GM12878 (cell line): ENCODE measurements around the gene AP2B1. TPM values are rescaled to one million over a fixed set of nuclear protein-coding genes. Genes with fewer than 3 reads are reported as not detected.

ENCODE experiments used
- ATAC-seq: fragments of 200-7000 bp; cut with Tn5 transposase; 3 replicates; pipeline ENCODE4 v1.9.1; 2020; ENCODE audit warnings: mild to moderate bottlenecking, moderate library complexity
- BruUV-seq: library from RNA; stranded (reverse); fragments of 400-500 nt; replicated peaks from 2 replicates; lab custom pipeline; 2021; lab: Mats Ljungman, UMichigan
- CTCF ChIA-PET: fragments of 300-600 bp; sonication (Branson Sonifier 250); formaldehyde crosslinking; extraction: SDS; loops from one replicate; lab custom pipeline; 2021; ENCODE audit warnings: inconsistent platforms; lab: Yijun Ruan, JAX
- POLR2A ChIA-PET: fragments of 350-600 bp; formaldehyde crosslinking; extraction: SDS; loops from one replicate; lab custom pipeline; 2021; ENCODE audit warnings: inconsistent platforms; lab: Charles Lee
- RAD21 ChIA-PET: fragments of 300-600 bp; sonication (Branson Sonifier 250); formaldehyde crosslinking; loops from one replicate; lab custom pipeline; 2023; ENCODE audit warnings: antibody characterized with exemption; ENCODE audit not compliant: unreplicated experiment; lab: Charles Lee
- SMC1A ChIA-PET: fragments of 300-600 bp; sonication (Branson Sonifier 250); formaldehyde crosslinking; loops from one replicate; lab custom pipeline; 2023; ENCODE audit not compliant: unreplicated experiment, uncharacterized antibody; lab: Charles Lee
- DNase-seq: peaks from one replicate; pipeline ENCODE4 v3.0.0-alpha.2; 2011; ENCODE audit warnings: low read depth, low spot score
- FAIRE-seq: peaks from 3 replicates; lab custom pipeline; 2011; peaks lifted over from hg19 to GRCh38; lab: Jason Lieb, UNC
- H2AFZ ChIP-seq: 2 replicates; pipeline ENCODE4 v1.6.0; 2011; ENCODE audit warnings: low read depth, low read length, control low read depth; ENCODE audit not compliant: control insufficient read depth
- H3K27ac ChIP-seq: 2 replicates; pipeline ENCODE4 v1.5.1; 2011; ENCODE audit warnings: control low read depth; ENCODE audit not compliant: control insufficient read depth, insufficient read depth
- H3K27me3 ChIP-seq, 2 experiments: replicated peaks in 1 of 2; 2 replicates each; pipeline versions ENCODE4 v1.6.0 to v1.6.1; 2011; ENCODE audit warnings: low read length in 1 of 2; ENCODE audit not compliant: control insufficient read depth in 2 of 2, insufficient read depth in 2 of 2
- H3K36me3 ChIP-seq, 2 experiments: 2 replicates each; pipeline ENCODE4 v1.5.1; 2011; ENCODE audit warnings: low read length in 1 of 2; ENCODE audit not compliant: control insufficient read depth in 2 of 2, insufficient read depth in 2 of 2
- H3K4me1 ChIP-seq: 2 replicates; pipeline ENCODE4 v1.6.1; 2011; ENCODE audit warnings: mild to moderate bottlenecking, low read length, moderate library complexity, mixed read lengths; ENCODE audit not compliant: control insufficient read depth, insufficient read depth
- H3K4me2 ChIP-seq: 2 replicates; pipeline ENCODE4 v1.6.0; 2011; ENCODE audit warnings: control low read depth; ENCODE audit not compliant: control insufficient read depth, insufficient read depth
- H3K4me3 ChIP-seq: fragments of 200-600 bp; sonication (generic); 2 replicates; pipeline ENCODE4 v1.5.1; 2016
- H3K79me2 ChIP-seq: 2 replicates; pipeline ENCODE4 v1.6.0; 2011; ENCODE audit warnings: low read length; ENCODE audit not compliant: control insufficient read depth, insufficient read depth
- H3K9ac ChIP-seq: 2 replicates; pipeline ENCODE4 v1.8.0; 2011; ENCODE audit warnings: low read length, control low read depth, mixed read lengths; ENCODE audit not compliant: control insufficient read depth, insufficient read depth
- H3K9me3 ChIP-seq: replicated peaks from 3 replicates; pipeline ENCODE4 v1.5.1; 2011; ENCODE audit warnings: mild to moderate bottlenecking, low read length; ENCODE audit not compliant: control insufficient read depth, insufficient read depth
- H4K20me1 ChIP-seq: 2 replicates; pipeline ENCODE4 v1.6.0; 2011; ENCODE audit not compliant: control insufficient read depth, insufficient read depth
- BCL11A ChIP-seq: IDR thresholded peaks from 2 replicates; pipeline ENCODE4 v1.6.1; 2011; ENCODE audit warnings: low read depth, low read length
- CHD1 ChIP-seq: IDR thresholded peaks from 2 replicates; pipeline ENCODE4 v1.6.1; 2012; ENCODE audit warnings: low read depth, low read length, improper control_type of control experiment
- IKZF1 ChIP-seq: fragments of 450-650 bp; conservative IDR thresholded peaks from 2 replicates; pipeline ENCODE4 v1.6.1; 2017; ENCODE audit warnings: antibody characterized with exemption, mild to moderate bottlenecking
- JUNB ChIP-seq: IDR thresholded peaks from 2 replicates; pipeline ENCODE4 v1.6.1; 2016; ENCODE audit warnings: antibody characterized with exemption, mild to moderate bottlenecking
- MYB ChIP-seq: fragments of 150-350 bp; IDR thresholded peaks from 2 replicates; pipeline ENCODE4 v1.6.1; 2014; ENCODE audit warnings: mild to moderate bottlenecking, low read depth, low read length, borderline replicate concordance
- NFYB ChIP-seq: IDR thresholded peaks from 2 replicates; pipeline ENCODE4 v1.6.1; 2011; ENCODE audit warnings: low read depth, mild to moderate bottlenecking, low read length, improper control_type of control experiment, moderate library complexity; ENCODE audit not compliant: insufficient read depth
- PBX3 ChIP-seq: IDR thresholded peaks from 2 replicates; pipeline ENCODE4 v1.6.1; 2011; ENCODE audit warnings: mild to moderate bottlenecking, low read depth, low read length, moderate library complexity; ENCODE audit not compliant: insufficient replicate concordance
- SPI1 ChIP-seq: IDR thresholded peaks from 2 replicates; pipeline ENCODE4 v1.6.1; 2011; ENCODE audit warnings: low read depth, mild to moderate bottlenecking, low read length, moderate library complexity, borderline replicate concordance; ENCODE audit not compliant: insufficient read depth
- WGBS: methylation state at CpG from one replicate; pipeline ENCODE4 v1.1.6; 2016; ENCODE audit warnings: low lambda C conversion rate; ENCODE audit not compliant: insufficient replicate concordance, insufficient coverage; ENCODE audit errors: missing lambda C conversion rate; 5-methylcytosine and 5-hydroxymethylcytosine counted together
- in situ Hi-C: fragments of 300-500 bp; cut with MboI; formaldehyde crosslinking; loops from 9 replicates; pipeline ENCODE4 v1.14.3; 2018; ENCODE audit warnings: mixed read lengths
- intact Hi-C: fragments of 100-400 bp; cut with micrococcal nuclease; formaldehyde crosslinking; loops from one replicate; pipeline ENCODE4 v1.14.2; 2022; ENCODE audit not compliant: unreplicated experiment
- polyA plus RNA-seq, 11 experiments: library from polyadenylated mRNA; depleted of rRNA in 4 of 11; unstranded in 6 of 11; stranded (reverse) in 5 of 11; fragments of >200 nt; fragmentation: Nextera tagmentation in 4 of 11; fragmentation: Illumina TruSeq in 1 of 11; extraction: Ambion mirVana in 4 of 11; extraction: Trizol in 1 of 11; gene quantifications; 1 replicate in 1 of 11; 2 replicates in 10 of 11; pipeline versions ENCODE4 v1.2.1 to v1.2.3, GENCODE V29; 2011 to 2016; ENCODE audit warnings: inconsistent platforms in 2 of 11, missing spikeins in 2 of 11, low read depth in 1 of 11
- total RNA-seq, 4 experiments: library from RNA; depleted of rRNA in 3 of 4; stranded (reverse); fragments of >200 nt in 3 of 4; fragmentation: Illumina TruSeq in 1 of 4; extraction: Trizol in 1 of 4; gene quantifications; 2 replicates each; pipeline versions ENCODE4 v1.2.1 to v1.2.3, GENCODE V29; 2013 to 2021
- TF ChIP-seq, protein P1 (sequence below): fragments of 450-650 bp; IDR thresholded peaks from 2 replicates; pipeline ENCODE4 v1.6.1; 2017; ENCODE audit warnings: mild to moderate bottlenecking, low read depth, inconsistent platforms; ENCODE audit not compliant: poor library complexity, severe bottlenecking
- TF ChIP-seq, protein P2 (sequence below): IDR thresholded peaks from 2 replicates; pipeline ENCODE4 v1.6.1; 2011; ENCODE audit warnings: low read depth, mild to moderate bottlenecking, low read length, moderate library complexity, borderline replicate concordance; ENCODE audit errors: extremely low read depth

The AP2B1 gene
- total and polyA plus RNA-seq, 10 of the 15 experiments (the other 5 are each of a cell fraction or from before 2014, with no cell fraction given), result 18.6 to 112 (median 53.9) TPM

DNA sequence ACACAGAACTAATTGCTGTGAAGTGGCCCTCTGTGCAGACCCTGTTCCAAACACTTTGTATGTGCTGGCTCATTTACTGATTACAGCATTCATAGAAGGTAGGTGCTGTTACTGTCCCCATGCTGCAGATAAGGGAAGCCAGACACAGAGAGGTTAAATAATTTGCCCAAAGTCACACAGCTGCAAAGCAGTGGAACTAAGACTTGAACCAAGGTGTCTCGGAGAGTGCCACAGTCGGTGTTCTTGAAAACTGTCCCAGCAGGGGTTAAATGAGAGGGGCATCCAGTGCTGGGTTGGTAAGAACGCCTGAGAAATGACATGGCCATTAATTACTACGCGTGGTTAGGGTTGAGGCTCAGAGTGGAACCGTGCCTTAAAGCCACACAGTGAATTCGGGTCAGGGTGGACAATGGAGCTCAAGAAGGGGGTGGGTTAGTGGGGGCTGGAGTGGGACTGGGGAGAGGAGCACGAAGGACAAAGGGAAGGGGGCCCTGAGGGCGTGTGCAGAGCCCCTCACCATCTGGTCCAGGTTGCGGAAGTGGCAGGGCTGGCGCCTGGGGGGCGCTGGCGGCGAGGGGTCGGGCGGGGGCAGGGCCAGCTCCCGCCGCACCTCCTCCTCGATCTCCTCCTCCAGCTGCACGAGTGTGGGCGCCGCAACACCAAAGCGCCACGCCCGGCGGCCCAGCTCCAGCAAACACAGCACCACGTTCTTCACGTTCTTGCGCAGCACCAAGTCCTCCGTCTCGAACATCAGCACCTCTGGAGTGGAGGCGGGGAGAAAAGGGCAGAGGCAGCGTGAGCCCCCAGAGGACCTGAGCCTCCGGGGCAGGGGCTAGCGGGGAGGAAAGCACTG lies 162.7 kb downstream of the AP2B1 start (continued):
- no peak for TF ChIP-seq MYB
- no peak for TF ChIP-seq PBX3

DNA sequence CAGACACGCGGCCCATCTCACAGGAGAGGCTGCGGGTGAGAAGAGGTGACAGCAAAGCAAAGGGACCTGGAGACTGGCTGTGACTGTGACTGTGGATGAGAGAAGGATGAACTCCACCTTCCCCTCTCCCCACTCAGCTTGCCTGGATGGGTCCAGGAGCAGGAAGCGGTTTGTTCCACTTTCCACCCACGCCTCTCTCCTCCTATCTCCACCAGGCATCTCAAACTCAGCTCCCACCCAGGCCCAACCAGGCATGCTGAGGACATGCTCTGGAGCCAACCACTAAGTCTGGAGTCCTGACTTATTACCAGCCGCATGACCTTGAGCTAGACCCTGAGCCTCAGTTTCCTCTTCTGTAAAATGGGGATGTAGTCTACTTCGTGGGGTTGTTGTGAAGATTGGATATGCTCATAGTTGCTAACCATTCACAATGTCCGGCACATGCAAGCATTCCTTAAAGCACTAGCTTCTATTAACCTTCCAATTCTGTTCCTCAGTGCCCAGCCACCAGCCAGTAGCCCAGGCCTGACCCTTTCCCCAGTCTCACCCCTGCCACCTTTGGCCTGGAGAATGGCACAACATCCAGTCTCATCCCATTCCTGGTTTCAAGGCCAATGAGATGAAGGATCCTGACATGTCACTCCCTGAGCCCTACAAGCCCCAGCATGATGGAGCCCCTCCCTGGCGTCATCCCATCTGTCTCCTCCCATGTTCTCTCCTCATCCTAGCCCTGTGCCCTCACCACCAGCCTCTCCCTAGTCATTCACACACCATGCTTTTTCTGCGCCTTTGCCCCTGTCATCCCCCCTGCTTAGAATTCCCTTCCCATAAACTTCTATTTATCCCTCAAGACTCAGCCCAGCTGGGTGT lies 163.6 kb downstream of the AP2B1 start:
- no peak overlapping the region for H3K9ac ChIP-seq
- no peaks in the 10 kb centered on the region for H3K79me2 ChIP-seq
- ChIA-PET SMC1A (interaction anchor here (0.6 kb wide), 1 partner anchor 115 kb away, joined by 3 read pairs; no protein-coding TSS in a partner anchor), RAD21 (interaction anchor here (1.0 to 4.5 kb wide), 2 partner anchors 138 to 196 kb away, joined by 5 to 55 read pairs; no protein-coding TSS in a partner anchor), POLR2A (no interaction called here), CTCF (interaction anchor here (2.3 kb wide), 1 partner anchor 137 kb away, joined by 9 read pairs; no protein-coding TSS in a partner anchor)
- no peak overlapping the region for H3K4me3 ChIP-seq
- no peak overlapping the region for H3K4me2 ChIP-seq
- intact Hi-C loops (no loop called here), in situ Hi-C loops (no loop called here)
- FAIRE-seq (no peak), DNase-seq (no peak), ATAC-seq (no peak)
- 77% methylated on average over 10 of the region's 10 CpGs for WGBS
- BruUV-seq, result no TSS peak
- TF ChIP-seq, protein P1, sequence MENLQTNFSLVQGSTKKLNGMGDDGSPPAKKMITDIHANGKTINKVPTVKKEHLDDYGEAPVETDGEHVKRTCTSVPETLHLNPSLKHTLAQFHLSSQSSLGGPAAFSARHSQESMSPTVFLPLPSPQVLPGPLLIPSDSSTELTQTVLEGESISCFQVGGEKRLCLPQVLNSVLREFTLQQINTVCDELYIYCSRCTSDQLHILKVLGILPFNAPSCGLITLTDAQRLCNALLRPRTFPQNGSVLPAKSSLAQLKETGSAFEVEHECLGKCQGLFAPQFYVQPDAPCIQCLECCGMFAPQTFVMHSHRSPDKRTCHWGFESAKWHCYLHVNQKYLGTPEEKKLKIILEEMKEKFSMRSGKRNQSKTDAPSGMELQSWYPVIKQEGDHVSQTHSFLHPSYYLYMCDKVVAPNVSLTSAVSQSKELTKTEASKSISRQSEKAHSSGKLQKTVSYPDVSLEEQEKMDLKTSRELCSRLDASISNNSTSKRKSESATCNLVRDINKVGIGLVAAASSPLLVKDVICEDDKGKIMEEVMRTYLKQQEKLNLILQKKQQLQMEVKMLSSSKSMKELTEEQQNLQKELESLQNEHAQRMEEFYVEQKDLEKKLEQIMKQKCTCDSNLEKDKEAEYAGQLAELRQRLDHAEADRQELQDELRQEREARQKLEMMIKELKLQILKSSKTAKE, result no peak
- TF ChIP-seq SPI1, result no peak
- TF ChIP-seq BCL11A, result no peak
- TF ChIP-seq, protein P2, sequence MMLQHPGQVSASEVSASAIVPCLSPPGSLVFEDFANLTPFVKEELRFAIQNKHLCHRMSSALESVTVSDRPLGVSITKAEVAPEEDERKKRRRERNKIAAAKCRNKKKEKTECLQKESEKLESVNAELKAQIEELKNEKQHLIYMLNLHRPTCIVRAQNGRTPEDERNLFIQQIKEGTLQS, result no peak
- TF ChIP-seq NFYB, result no peak
- no peak for TF ChIP-seq JUNB
- TF ChIP-seq IKZF1, result no peak
- TF ChIP-seq CHD1, result no peak
- H2AFZ ChIP-seq, result no peak overlapping the region
- no peak overlapping the region for H3K27ac ChIP-seq
- H3K27me3 ChIP-seq, result peaks cover 2 to 6% of the 10 kb centered on the region in 2 experiments; a peak in 3 of 4 replicates
- H3K9me3 ChIP-seq, result no peaks in the 10 kb centered on the region
- H3K36me3 ChIP-seq, result no peaks in the 10 kb centered on the region
- no peaks in the 10 kb centered on the region for H4K20me1 ChIP-seq
- no peaks in the 10 kb centered on the region for H3K4me1 ChIP-seq
